SKM-1 (cell line): ENCODE measurements around the gene ZC3H13.
"Not testable (repeated sequence)": the region's sequence is repeated elsewhere in the genome, so short reads cannot be mapped to it uniquely, and the experiment has no call there.

ENCODE experiments used
- DNase-seq: peaks from one replicate; lab custom pipeline; 2025; ENCODE audit not compliant: unreplicated experiment; lab: John Stamatoyannopoulos, UW

Gene ZC3H13

GRCh38 chr13:46010148-46010547, 42.4 kb downstream of the ZC3H13 start:
- DNase-seq: no peak

- DNase-seq: no peak
Measured at GRCh38 chr13:46008631-46009030, 43.9 kb downstream of the ZC3H13 start.

- no peak for DNase-seq
Measured at GRCh38 chr13:46006688-46007452, 45.7 kb downstream of the ZC3H13 start.

- DNase-seq: no peak
Measured at GRCh38 chr13:46004491-46004890, 48.1 kb downstream of the ZC3H13 start.

- no peak for DNase-seq
Measured at GRCh38 chr13:45996631-45997030, 55.9 kb downstream of the ZC3H13 start.

GRCh38 chr13:45995245-45995644, 57.3 kb downstream of the ZC3H13 start:
- DNase-seq: no peak

GRCh38 chr13:45994752-45995151, 57.8 kb downstream of the ZC3H13 start:
- no peak for DNase-seq

- no peak for DNase-seq
Measured at GRCh38 chr13:45989607-45990006, 62.9 kb downstream of the ZC3H13 start.

- DNase-seq: not testable (repeated sequence)
Measured at GRCh38 chr13:45981127-45981526, 71.4 kb downstream of the ZC3H13 start.

- DNase-seq: no peak
Measured at GRCh38 chr13:45975337-45975736, 77.2 kb downstream of the ZC3H13 start.

GRCh38 chr13:45974500-45974899, 78.0 kb downstream of the ZC3H13 start:
- DNase-seq: no peak

- no peak for DNase-seq
Measured at GRCh38 chr13:45967589-45967988, 85.0 kb downstream of the ZC3H13 start.

GRCh38 chr13:45966715-45967114, 85.8 kb downstream of the ZC3H13 start:
- DNase-seq: no peak

- no peak for DNase-seq
Measured at GRCh38 chr13:45961468-45961867, 91.1 kb downstream of the ZC3H13 start.

GRCh38 chr13:45954836-45955800, 97.4 kb downstream of the ZC3H13 start:
- DNase-seq: no peak

GRCh38 chr13:45953082-45953481, 99.5 kb downstream of the ZC3H13 start:
- no peak for DNase-seq

- no peak for DNase-seq
Measured at GRCh38 chr13:45951724-45952123, 100.8 kb downstream of the ZC3H13 start.

GRCh38 chr13:45951166-45951565, 101.4 kb downstream of the ZC3H13 start:
- DNase-seq: no peak

- DNase-seq: no peak
Measured at GRCh38 chr13:45950386-45951000, 102.1 kb downstream of the ZC3H13 start.

GRCh38 chr13:45949161-45949560, 103.4 kb downstream of the ZC3H13 start:
- DNase-seq: no peak

GRCh38 chr13:45943965-45944364, 108.6 kb downstream of the ZC3H13 start:
- DNase-seq: no peak

- no peak for DNase-seq
Measured at GRCh38 chr13:45943120-45943519, 109.4 kb downstream of the ZC3H13 start.
